Thyroid gland (tissue), 4 donors: ENCODE measurements around the gene OGT. TPM values are rescaled to one million over a fixed set of nuclear protein-coding genes. Genes with fewer than 3 reads are reported as not detected.
"Not testable (repeated sequence)": the region's sequence is repeated elsewhere in the genome, so short reads cannot be mapped to it uniquely, and the experiment has no call there.

Experiments
- DNase-seq, 2 donors: peaks; one replicate each; pipeline ENCODE4 v3.0.0-alpha.2; 2019
- H3K27ac ChIP-seq, 3 donors: fragments of 200-600 bp; sonication (generic); 1 replicate in 2 of 3; 2 replicates in 1 of 3; pipeline ENCODE4 v1.5.1; 2016 to 2019; ENCODE audit warnings: mild to moderate bottlenecking in 1 of 3, moderate library complexity in 1 of 3
- H3K27me3 ChIP-seq: fragments of 200-600 bp; sonication (generic); one replicate; pipeline ENCODE4 v1.5.1; 2019
- H3K36me3 ChIP-seq, 2 donors: fragments of 200-600 bp; sonication (generic); one replicate each; pipeline ENCODE4 v1.5.1; 2016 to 2019
- H3K4me1 ChIP-seq, 2 donors: fragments of 200-600 bp; sonication (generic); one replicate each; pipeline ENCODE4 v1.5.1; 2017 to 2019
- H3K4me3 ChIP-seq, 3 donors: fragments of 200-600 bp; sonication (generic); replicated peaks in 1 of 3; 1 replicate in 2 of 3; 2 replicates in 1 of 3; pipeline ENCODE4 v1.5.1; 2016; ENCODE audit warnings: mild to moderate bottlenecking in 1 of 3
- H3K9me3 ChIP-seq: fragments of 200-600 bp; sonication (generic); one replicate; pipeline ENCODE4 v1.5.1; 2017
- POLR2A ChIP-seq, 2 donors: fragments of 450-650 bp; IDR thresholded peaks; one replicate each; pipeline ENCODE4 v1.6.1; 2017; ENCODE audit warnings: antibody characterized with exemption in 2 of 2, mild to moderate bottlenecking in 2 of 2, moderate library complexity in 1 of 2
- WGBS, 2 donors: methylation state at CpG; one replicate each; pipeline ENCODE4 v1.1.5; 2017; 5-methylcytosine and 5-hydroxymethylcytosine counted together
- intact Hi-C: fragments of 100-400 bp; cut with DNase I; formaldehyde crosslinking; loops from one replicate; pipeline ENCODE4 v1.15.1; 2023
- total RNA-seq, 4 donors: library from RNA; depleted of rRNA; stranded (reverse); fragments of >200 nt; gene quantifications; one replicate each; pipeline ENCODE4 v1.2.3, GENCODE V29; 2016
- TF ChIP-seq, protein P1 (sequence below), 6 experiments: fragments of 200-600 bp in 3 of 6; fragments of 450-650 bp in 3 of 6; sonication (generic) in 3 of 6; IDR thresholded peaks; one replicate each; pipeline ENCODE4 v1.5.1; 2016 to 2019; ENCODE audit warnings: antibody characterized with exemption in 6 of 6, mild to moderate bottlenecking in 2 of 6, inconsistent platforms in 1 of 6, moderate library complexity in 1 of 6

OGT gene
- total RNA-seq, 4 donors from 2014 or later = 162 to 218 (median 214) TPM

- H3K36me3 ChIP-seq = no peaks in the 10 kb centered on the region
- no peak overlapping the region for H3K27ac ChIP-seq
- H3K27me3 ChIP-seq = no peaks in the 10 kb centered on the region
- H3K4me3 ChIP-seq = no peak overlapping the region
- H3K4me1 ChIP-seq = no peaks in the 10 kb centered on the region
- H3K9me3 ChIP-seq = no peaks in the 10 kb centered on the region
- no peak for DNase-seq
- 93 to 100% methylated on average over 2 of the region's 2 CpGs for WGBS, 2 donors
- intact Hi-C loops = no loop called here
- TF ChIP-seq, protein P1, sequence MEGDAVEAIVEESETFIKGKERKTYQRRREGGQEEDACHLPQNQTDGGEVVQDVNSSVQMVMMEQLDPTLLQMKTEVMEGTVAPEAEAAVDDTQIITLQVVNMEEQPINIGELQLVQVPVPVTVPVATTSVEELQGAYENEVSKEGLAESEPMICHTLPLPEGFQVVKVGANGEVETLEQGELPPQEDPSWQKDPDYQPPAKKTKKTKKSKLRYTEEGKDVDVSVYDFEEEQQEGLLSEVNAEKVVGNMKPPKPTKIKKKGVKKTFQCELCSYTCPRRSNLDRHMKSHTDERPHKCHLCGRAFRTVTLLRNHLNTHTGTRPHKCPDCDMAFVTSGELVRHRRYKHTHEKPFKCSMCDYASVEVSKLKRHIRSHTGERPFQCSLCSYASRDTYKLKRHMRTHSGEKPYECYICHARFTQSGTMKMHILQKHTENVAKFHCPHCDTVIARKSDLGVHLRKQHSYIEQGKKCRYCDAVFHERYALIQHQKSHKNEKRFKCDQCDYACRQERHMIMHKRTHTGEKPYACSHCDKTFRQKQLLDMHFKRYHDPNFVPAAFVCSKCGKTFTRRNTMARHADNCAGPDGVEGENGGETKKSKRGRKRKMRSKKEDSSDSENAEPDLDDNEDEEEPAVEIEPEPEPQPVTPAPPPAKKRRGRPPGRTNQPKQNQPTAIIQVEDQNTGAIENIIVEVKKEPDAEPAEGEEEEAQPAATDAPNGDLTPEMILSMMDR (IDR thresholded peaks at IDR 0.05) = no peak
- no peak for TF ChIP-seq POLR2A (IDR thresholded peaks at IDR 0.05)
Measured at GRCh38 chrX:71586929-71587328, 54.0 kb downstream of the OGT start.

GRCh38 chrX:71593210-71593609, 60.3 kb downstream of the OGT start:
- WGBS, 2 donors = 83% methylated on average over 2 of the region's 8 CpGs; no CpG with 5 or more reads in 1 of the 2 donors
- H3K4me3 ChIP-seq, H3K27ac ChIP-seq, H3K9me3 ChIP-seq, H3K27me3 ChIP-seq, H3K36me3 ChIP-seq, intact Hi-C loops, H3K4me1 ChIP-seq: not testable (repeated sequence)
- peak; percentile 12 to 24 for DNase-seq

DNA sequence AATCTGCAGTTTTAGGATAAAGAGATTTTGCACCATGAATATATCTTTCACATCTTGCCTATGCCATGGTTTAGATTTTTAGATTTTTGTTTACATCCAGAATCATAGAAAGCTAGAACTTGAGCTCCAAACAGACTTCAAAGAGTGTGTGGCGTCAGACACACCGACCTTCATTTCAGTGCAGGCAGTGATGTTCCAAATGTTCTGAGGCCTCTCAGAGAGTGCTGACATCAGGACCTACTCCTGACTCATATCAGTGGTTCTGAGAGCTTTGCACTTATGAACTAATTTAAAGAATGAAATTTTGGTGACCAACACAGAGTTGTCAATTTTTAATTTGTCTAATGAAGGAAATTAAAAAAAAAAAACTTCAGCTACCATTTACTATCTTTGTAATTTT, 67.1 kb downstream of the OGT start:
- intact Hi-C loops = no loop called here
- no peak for DNase-seq
- H3K36me3 ChIP-seq = peaks cover 9 to 11% of the 10 kb centered on the region in 2 donors
- H3K4me1 ChIP-seq = no peaks in the 10 kb centered on the region
- no peak overlapping the region for H3K4me3 ChIP-seq
- 97 to 100% methylated on average over 2 of the region's 2 CpGs for WGBS, 2 donors
- no peak overlapping the region for H3K27ac ChIP-seq
- no peaks in the 10 kb centered on the region for H3K27me3 ChIP-seq
- TF ChIP-seq, protein P1 (IDR thresholded peaks at IDR 0.05) = no peak
- TF ChIP-seq POLR2A (IDR thresholded peaks at IDR 0.05) = no peak
- H3K9me3 ChIP-seq = no peaks in the 10 kb centered on the region

DNA sequence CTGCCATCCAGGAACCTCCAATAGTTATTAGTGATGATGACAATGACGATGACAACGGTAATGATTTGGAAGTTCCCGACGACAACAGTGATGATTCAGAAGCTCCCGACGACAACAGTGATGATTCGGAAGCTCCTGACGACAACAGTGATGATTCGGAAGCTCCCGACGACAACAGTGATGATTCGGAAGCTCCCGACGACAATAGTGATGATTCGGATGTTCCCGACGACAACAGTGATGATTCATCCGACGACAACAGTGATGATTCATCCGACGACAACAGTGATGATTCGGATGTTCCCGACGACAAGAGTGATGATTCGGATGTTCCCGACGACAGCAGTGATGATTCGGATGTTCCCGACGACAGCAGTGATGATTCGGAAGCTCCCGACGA, 70.7 kb downstream of the OGT start:
- WGBS, 2 donors = 91 to 96% methylated on average over 32 to 33 of the region's 33 CpGs
- DNase-seq = no peak
- Histone ChIP-seq H3K36me3 (peaks cover 11 to 14% of the 10 kb centered on the region in 2 donors), H3K27me3 (no peaks in the 10 kb centered on the region), H3K4me3 (no peak overlapping the region), H3K27ac (no peak overlapping the region), H3K4me1 (no peaks in the 10 kb centered on the region), H3K9me3 (no peaks in the 10 kb centered on the region)
- intact Hi-C loops = no loop called here
- TF ChIP-seq POLR2A (IDR thresholded peaks at IDR 0.05) = no peak
- TF ChIP-seq, protein P1 (IDR thresholded peaks at IDR 0.05) = no peak

DNA sequence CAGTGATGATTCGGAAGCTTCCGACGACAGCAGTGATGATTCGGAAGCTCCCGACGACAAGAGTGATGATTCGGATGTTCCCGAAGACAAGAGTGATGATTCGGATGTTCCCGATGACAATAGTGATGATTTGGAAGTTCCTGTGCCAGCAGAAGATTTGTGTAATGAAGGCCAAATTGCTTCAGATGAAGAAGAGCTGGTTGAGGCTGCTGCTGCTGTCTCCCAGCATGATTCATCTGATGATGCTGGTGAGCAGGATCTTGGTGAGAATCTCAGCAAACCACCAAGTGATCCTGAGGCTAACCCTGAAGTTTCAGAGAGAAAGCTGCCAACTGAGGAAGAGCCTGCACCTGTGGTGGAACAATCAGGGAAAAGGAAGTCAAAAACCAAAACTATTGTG, 71.2 kb downstream of the OGT start:
- no peak for DNase-seq
- Histone ChIP-seq H3K36me3 (peaks cover 11 to 16% of the 10 kb centered on the region in 2 donors), H3K4me3 (no peak overlapping the region), H3K9me3 (no peaks in the 10 kb centered on the region), H3K27me3 (no peaks in the 10 kb centered on the region), H3K4me1 (no peaks in the 10 kb centered on the region), H3K27ac (no peak overlapping the region)
- WGBS, 2 donors = 93 to 96% methylated on average over 10 of the region's 10 CpGs
- TF ChIP-seq POLR2A (IDR thresholded peaks at IDR 0.05) = no peak
- TF ChIP-seq, protein P1 (IDR thresholded peaks at IDR 0.05) = no peak
- intact Hi-C loops = no loop called here
